T-helper 17 cell (primary cell): Measurements from ENCODE around the gene UBASH3A. TPM values are rescaled to one million over a fixed set of nuclear protein-coding genes. Genes with fewer than 3 reads are reported as not detected.

Experiments used
- ATAC-seq: fragments of 150-1000 bp; cut with Tn5 transposase; 2 replicates; pipeline ENCODE4 v1.10.0; 2021; ENCODE audit warnings: mild to moderate bottlenecking, moderate library complexity
- DNase-seq, 3 donors: peaks; one replicate each; pipeline versions ENCODE4 v3.0.0 to v3.0.0-alpha.2; 2020 to 2021
- H3K9me3 ChIP-seq: one replicate; pipeline ENCODE4 v1.7.0; 2013; ENCODE audit warnings: low read length, mild to moderate bottlenecking; ENCODE audit not compliant: control insufficient read depth, poor library complexity, severe bottlenecking
- H3K27ac Mint-ChIP-seq: one replicate; pipeline ENCODE4 v1.8.0; 2022; ENCODE audit warnings: mild to moderate bottlenecking, moderate library complexity, mixed read lengths
- H3K27me3 Mint-ChIP-seq: one replicate; pipeline ENCODE4 v1.8.0; 2022; ENCODE audit warnings: mixed read lengths
- H3K36me3 Mint-ChIP-seq: one replicate; pipeline ENCODE4 v1.8.0; 2022; ENCODE audit warnings: low read depth, mixed read lengths
- H3K4me1 Mint-ChIP-seq: one replicate; pipeline ENCODE4 v1.8.0; 2022; ENCODE audit warnings: mild to moderate bottlenecking, mixed read lengths
- H3K4me3 Mint-ChIP-seq: one replicate; pipeline ENCODE4 v1.8.0; 2022; ENCODE audit warnings: mild to moderate bottlenecking, moderate library complexity, mixed read lengths
- total RNA-seq, 4 donors: library from RNA in 2 of 4; stranded (reverse) in 2 of 4; gene quantifications; one replicate each; pipeline ENCODE4 v1.2.3 and lab custom pipeline; 2022 to 2026

The UBASH3A gene
- total RNA-seq, 2 donors from 2014 or later = 49.5 to 50.3 TPM

DNA sequence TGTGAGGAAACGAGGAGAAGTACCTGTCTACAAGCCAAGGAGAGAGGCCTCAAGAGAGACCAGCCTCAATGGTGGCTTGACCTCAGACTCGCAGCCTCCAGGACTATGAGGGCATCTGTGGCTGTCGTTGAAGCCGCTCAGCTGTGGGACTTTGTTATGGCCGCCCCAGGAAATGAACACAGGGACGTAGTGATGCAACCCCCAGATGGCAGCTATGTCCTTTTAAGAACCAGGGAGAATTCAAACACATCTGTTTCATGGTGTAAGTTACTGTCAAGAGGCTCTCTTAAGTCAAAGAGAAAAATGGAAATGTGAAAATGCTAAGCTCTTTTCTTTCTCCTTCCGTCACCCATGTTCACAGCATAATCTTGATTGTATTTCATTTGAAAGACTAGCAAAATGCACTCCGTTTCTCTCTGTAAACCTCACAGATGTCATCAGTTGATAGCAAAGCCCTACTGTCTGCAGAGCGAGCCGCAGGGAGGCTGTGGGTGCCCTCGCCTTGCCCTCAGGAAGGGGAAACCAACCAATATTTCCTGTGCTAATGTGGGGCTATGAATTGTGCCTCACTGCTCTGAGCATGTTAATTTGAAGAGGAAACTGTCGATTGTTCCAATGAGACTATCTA, 21.3 kb downstream of the UBASH3A start:
- Mint-ChIP-seq H3K4me3 (peak overlapping the region; percentile 92), H3K36me3 (peaks cover 12% of the 10 kb centered on the region), H3K4me1 (peaks cover 62% of the 10 kb centered on the region), H3K27me3 (no peaks in the 10 kb centered on the region), H3K27ac (peak overlapping the region; percentile 96)
- H3K9me3 ChIP-seq = no peaks in the 10 kb centered on the region
- peak; percentile 56 to 77 (median 64) for DNase-seq
- ATAC-seq = peak; percentile 93

- peaks cover 9% of the 10 kb centered on the region for H3K36me3 Mint-ChIP-seq
- H3K27me3 Mint-ChIP-seq = no peaks in the 10 kb centered on the region
- H3K9me3 ChIP-seq = no peaks in the 10 kb centered on the region
- H3K4me1 Mint-ChIP-seq = peaks cover 59% of the 10 kb centered on the region
- H3K4me3 Mint-ChIP-seq = peak overlapping the region; percentile 92
- peak overlapping the region; percentile 96 for H3K27ac Mint-ChIP-seq
- no peak for DNase-seq
- peak; percentile 26 for ATAC-seq
Observed at GRCh38 chr21:42425591-42425990, 21.9 kb downstream of the UBASH3A start.

GRCh38 chr21:42426424-42426823, 22.7 kb downstream of the UBASH3A start:
- Mint-ChIP-seq H3K4me1 (peaks cover 51% of the 10 kb centered on the region), H3K27ac (peak overlapping the region; percentile 96), H3K27me3 (no peaks in the 10 kb centered on the region), H3K36me3 (peaks cover 7% of the 10 kb centered on the region), H3K4me3 (peak overlapping the region; percentile 60)
- ATAC-seq (no peak), DNase-seq (no peak)
- no peaks in the 10 kb centered on the region for H3K9me3 ChIP-seq

- Mint-ChIP-seq H3K4me3 (peak overlapping the region; percentile 60), H3K4me1 (peaks cover 46% of the 10 kb centered on the region), H3K27ac (peak overlapping the region; percentile 96), H3K36me3 (peaks cover 7% of the 10 kb centered on the region), H3K27me3 (no peaks in the 10 kb centered on the region)
- no peak for DNase-seq
- no peak for ATAC-seq
- H3K9me3 ChIP-seq = no peaks in the 10 kb centered on the region
Observed at GRCh38 chr21:42426876-42427480, 23.3 kb downstream of the UBASH3A start.

DNA sequence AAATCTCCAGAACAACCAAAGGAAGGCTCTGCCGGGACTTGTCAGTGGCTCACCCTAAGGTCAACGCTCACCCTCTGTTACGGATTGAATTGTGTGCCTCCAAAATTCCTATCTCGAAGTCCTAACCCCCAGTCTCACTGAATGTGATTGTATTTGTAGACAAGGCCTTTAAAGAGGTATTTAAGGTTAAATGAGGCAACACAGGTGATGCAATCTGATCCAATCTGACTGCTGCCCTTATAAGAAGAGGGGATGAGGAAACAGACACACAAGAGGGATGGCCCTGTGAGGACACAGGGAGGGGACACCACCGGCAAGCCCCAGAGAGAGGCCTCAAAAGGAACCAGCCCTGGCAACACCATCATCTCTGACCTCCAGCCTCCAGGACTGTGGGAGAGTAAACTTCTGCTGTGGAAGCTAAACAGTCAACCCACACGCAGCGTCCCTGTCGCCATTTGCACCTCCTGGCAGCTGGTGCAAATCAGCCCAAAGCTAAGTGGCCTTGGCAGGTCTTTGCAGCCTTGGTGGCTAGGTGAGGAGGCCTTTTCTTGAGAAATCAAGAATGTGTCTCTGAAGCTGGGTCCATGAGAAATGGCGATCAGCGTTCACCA, 24.2 kb downstream of the UBASH3A start:
- no peaks in the 10 kb centered on the region for H3K9me3 ChIP-seq
- Mint-ChIP-seq H3K4me3 (no peak overlapping the region), H3K27me3 (no peaks in the 10 kb centered on the region), H3K36me3 (peaks cover 10% of the 10 kb centered on the region), H3K4me1 (peaks cover 39% of the 10 kb centered on the region), H3K27ac (peak overlapping the region; percentile 96)
- DNase-seq (no peak), ATAC-seq (no peak)

GRCh38 chr21:42429021-42429420, 25.3 kb downstream of the UBASH3A start:
- peaks cover 10% of the 10 kb centered on the region for H3K36me3 Mint-ChIP-seq
- H3K9me3 ChIP-seq = no peaks in the 10 kb centered on the region
- ATAC-seq = no peak
- no peak for DNase-seq
- no peak overlapping the region for H3K27ac Mint-ChIP-seq
- no peaks in the 10 kb centered on the region for H3K27me3 Mint-ChIP-seq
- H3K4me1 Mint-ChIP-seq = peaks cover 33% of the 10 kb centered on the region
- no peak overlapping the region for H3K4me3 Mint-ChIP-seq

DNA sequence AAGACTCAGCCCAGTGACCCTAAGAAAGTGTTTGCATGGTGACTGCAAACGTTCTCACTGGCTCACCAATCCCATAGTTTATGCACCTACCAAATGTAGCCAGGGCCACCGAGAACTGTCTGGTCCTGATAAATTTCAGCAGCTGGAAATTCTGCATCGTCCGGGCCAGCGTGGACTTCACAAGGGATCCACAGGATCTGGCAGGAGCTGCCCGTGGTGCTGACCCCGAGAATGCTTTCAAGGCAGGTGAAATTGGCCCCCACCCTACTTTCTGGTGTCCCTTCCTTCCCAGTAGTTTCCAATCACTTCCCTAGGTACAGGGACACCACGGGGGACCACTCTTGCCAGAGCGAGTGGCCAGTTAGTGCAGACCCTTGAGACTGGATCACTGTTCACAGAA, 26.2 kb downstream of the UBASH3A start:
- Mint-ChIP-seq H3K36me3 (peaks cover 10% of the 10 kb centered on the region), H3K4me1 (peaks cover 30% of the 10 kb centered on the region), H3K27me3 (no peaks in the 10 kb centered on the region), H3K27ac (no peak overlapping the region), H3K4me3 (no peak overlapping the region)
- H3K9me3 ChIP-seq = no peaks in the 10 kb centered on the region
- DNase-seq (no peak), ATAC-seq (no peak)

DNA sequence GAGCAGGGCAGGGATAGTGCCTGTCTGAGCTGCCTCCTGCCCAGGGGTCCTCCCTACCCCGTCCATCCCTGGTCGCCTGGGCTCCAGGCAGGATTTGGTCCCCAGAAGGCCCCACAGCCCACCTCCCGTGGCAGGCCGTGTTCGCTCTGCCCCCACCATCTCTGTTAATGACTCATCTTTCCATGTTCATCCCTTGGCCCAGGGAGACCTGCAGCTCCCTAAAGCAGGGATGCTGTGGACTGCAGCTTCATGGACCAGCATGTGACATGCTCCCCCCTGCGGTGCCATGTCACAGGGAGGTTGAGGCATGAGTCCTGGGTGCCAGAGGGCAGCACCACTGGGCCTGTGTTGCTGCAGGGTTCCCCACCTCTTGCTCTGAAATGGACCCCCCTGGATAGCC, 26.8 kb downstream of the UBASH3A start:
- peaks cover 25% of the 10 kb centered on the region for H3K4me1 Mint-ChIP-seq
- H3K27me3 Mint-ChIP-seq = no peaks in the 10 kb centered on the region
- H3K4me3 Mint-ChIP-seq = peak overlapping the region; percentile 12
- peaks cover 13% of the 10 kb centered on the region for H3K36me3 Mint-ChIP-seq
- no peak for ATAC-seq
- no peak for DNase-seq
- H3K9me3 ChIP-seq = no peaks in the 10 kb centered on the region
- peak overlapping the region; percentile 47 for H3K27ac Mint-ChIP-seq

- DNase-seq = no peak
- H3K4me3 Mint-ChIP-seq = no peak overlapping the region
- peak overlapping the region; percentile 47 for H3K27ac Mint-ChIP-seq
- no peaks in the 10 kb centered on the region for H3K27me3 Mint-ChIP-seq
- H3K4me1 Mint-ChIP-seq = peaks cover 23% of the 10 kb centered on the region
- H3K9me3 ChIP-seq = no peaks in the 10 kb centered on the region
- peaks cover 13% of the 10 kb centered on the region for H3K36me3 Mint-ChIP-seq
- ATAC-seq = no peak
Observed at GRCh38 chr21:42431196-42431595, 27.5 kb downstream of the UBASH3A start.

DNA sequence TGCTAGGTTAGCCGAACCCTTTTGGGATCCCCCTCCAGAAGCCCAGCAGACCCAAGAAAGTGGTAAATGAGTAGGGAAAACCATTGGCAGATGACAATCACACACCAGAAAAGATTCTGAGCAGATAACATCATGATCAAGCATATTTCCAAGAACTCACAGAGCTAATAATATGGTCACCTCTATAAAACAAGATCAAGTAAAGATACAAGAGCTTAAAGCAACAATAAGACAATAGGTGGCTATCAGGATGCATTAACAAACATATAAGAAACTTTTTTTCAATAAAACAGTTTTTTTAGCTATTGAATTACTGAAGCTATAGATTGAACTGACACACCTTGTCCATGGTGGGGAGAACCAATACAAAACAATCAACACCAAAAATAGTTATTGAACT, 29.0 kb downstream of the UBASH3A start:
- Mint-ChIP-seq H3K27me3 (no peaks in the 10 kb centered on the region), H3K4me1 (peaks cover 12% of the 10 kb centered on the region), H3K27ac (peak overlapping the region; percentile 90), H3K4me3 (no peak overlapping the region), H3K36me3 (peaks cover 14% of the 10 kb centered on the region)
- H3K9me3 ChIP-seq = no peaks in the 10 kb centered on the region
- ATAC-seq (no peak), DNase-seq (no peak)

GRCh38 chr21:42433946-42434551, 30.3 kb downstream of the UBASH3A start:
- no peak overlapping the region for H3K4me3 Mint-ChIP-seq
- H3K9me3 ChIP-seq = no peaks in the 10 kb centered on the region
- peaks cover 19% of the 10 kb centered on the region for H3K36me3 Mint-ChIP-seq
- no peak for ATAC-seq
- no peaks in the 10 kb centered on the region for H3K27me3 Mint-ChIP-seq
- H3K27ac Mint-ChIP-seq = peak overlapping the region; percentile 90
- peaks cover 16% of the 10 kb centered on the region for H3K4me1 Mint-ChIP-seq
- no peak for DNase-seq

DNA sequence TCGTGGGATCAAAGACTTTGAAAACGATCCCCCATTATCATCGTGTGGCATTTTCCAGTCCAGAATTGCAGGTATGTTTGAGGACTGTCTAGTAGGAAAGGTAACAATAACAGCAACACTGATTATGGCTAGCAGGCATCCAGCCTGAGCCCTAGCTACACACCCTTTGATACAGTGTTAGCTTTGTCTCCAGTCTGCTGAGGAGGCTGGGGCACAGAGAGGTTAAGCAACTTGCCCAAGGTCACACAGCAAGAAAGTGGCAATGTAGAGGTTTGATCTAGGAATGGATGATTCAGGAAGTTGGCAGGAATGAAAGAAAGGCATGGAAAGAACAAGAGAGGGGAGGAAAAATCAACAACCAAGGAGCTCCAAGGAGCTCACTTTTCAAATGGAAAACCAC, 31.2 kb downstream of the UBASH3A start:
- H3K27ac Mint-ChIP-seq = peak overlapping the region; percentile 90
- no peaks in the 10 kb centered on the region for H3K9me3 ChIP-seq
- DNase-seq = no peak
- ATAC-seq = no peak
- H3K4me1 Mint-ChIP-seq = peaks cover 24% of the 10 kb centered on the region
- no peak overlapping the region for H3K4me3 Mint-ChIP-seq
- peaks cover 23% of the 10 kb centered on the region for H3K36me3 Mint-ChIP-seq
- H3K27me3 Mint-ChIP-seq = no peaks in the 10 kb centered on the region

- peaks cover 24% of the 10 kb centered on the region for H3K4me1 Mint-ChIP-seq
- no peaks in the 10 kb centered on the region for H3K9me3 ChIP-seq
- DNase-seq = no peak
- peak overlapping the region; percentile 90 for H3K27ac Mint-ChIP-seq
- no peak overlapping the region for H3K4me3 Mint-ChIP-seq
- ATAC-seq = no peak
- no peaks in the 10 kb centered on the region for H3K27me3 Mint-ChIP-seq
- peaks cover 23% of the 10 kb centered on the region for H3K36me3 Mint-ChIP-seq
Observed at GRCh38 chr21:42435401-42435800, 31.7 kb downstream of the UBASH3A start.
